GM21367 (cell line): ENCODE measurements around the gene GPR55.
A peak's percentile ranks its signal among the peaks of the same experiment; 100 is the strongest.

ENCODE experiments used
- ATAC-seq: cut with Tn5 transposase; IDR thresholded peaks from one replicate; pipeline ENCODE4 v1.9.1; 2021; ENCODE audit not compliant: unreplicated experiment

The GPR55 gene

DNA sequence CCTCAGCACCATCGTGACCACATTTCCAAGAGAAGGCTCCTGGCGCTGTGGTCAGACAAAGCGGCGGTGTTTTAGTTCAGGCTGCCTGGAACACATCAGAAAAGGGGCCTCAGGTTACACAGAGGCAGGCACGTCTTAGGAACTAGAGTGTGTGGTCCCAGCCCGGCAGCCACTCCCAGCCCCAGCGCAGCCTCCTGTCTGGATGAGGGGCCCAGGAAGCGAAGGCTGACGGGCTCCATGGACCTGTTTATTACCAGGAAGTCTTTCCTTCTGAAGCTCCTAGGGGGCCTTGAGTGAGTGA lies 10.0 kb upstream of the GPR55 start:
- ATAC-seq = no peak

DNA sequence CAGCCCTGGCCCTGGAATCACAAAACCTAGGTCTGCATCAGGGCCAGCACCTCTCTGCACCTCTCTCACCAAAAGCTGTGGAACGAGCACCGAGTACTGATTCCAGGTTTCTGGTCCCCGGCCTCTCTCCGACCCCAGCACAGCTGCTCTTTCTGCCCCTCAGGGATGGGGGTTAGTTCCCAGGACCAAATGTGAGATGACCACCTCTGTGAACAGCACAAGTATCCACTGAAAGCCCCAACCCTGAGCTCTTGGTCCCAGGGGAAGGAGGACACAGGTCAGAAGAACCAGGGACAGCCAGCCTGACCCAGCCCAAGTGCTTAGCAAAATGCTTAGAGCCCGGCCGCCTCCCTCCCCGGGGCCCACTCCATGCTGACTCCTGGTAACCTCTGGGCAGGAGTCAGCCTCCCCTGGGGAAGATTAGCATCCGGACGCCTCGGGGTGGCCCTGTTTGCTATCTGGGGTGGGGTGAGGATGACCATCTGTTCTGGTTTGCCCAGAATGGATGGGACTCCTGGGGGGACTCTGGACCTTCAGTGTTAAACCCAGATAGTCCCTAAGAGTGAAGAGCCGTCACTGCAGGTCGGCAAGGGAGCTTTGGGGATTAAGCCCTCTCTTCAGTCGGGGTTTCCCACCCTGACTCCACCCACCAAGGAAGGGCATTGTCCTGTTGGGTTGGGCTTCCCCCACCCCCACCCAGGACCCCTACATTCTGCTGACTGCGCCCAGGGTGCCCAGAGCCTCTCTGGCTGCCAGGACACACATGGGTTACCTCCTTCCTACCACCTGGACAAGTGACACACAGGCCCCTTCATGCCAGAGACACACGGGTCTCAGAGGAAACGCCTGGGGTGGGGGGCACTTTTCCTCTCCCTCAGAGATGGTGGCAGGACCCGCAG lies 9.4 kb upstream of the GPR55 start:
- ATAC-seq = no peak

DNA sequence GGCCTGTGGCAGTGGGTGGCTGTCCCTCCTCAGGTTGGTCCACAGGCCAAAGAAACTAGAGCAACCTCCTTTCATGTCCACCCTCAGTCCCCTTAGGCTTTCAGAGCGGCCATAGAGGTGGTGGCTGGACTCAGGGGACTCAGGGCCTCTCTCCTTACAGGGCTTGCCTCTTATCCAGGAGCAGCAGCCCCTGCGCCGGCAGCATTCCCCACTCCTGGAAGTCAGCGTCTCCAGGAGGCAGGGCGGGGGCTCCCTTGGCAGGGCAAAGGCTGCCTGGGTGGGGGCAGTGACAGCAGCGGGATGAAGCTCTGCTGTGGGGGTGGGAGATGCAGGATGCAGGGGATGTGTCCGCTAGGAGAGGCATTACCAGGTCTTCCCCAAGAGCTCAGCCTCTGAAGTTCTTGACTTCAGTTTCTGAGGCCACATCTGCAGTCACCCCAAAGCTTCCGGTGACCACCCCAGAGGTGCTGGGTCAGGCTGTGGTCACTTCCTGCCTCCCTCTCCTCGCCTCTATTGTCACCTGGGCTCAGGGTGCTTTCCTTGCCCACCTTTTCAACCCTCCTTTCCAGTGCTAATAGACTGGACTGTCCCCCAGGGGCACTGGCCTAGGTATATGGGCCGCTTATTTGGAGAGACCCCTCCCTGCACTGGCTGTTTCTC lies 8.6 kb upstream of the GPR55 start:
- no peak for ATAC-seq

DNA sequence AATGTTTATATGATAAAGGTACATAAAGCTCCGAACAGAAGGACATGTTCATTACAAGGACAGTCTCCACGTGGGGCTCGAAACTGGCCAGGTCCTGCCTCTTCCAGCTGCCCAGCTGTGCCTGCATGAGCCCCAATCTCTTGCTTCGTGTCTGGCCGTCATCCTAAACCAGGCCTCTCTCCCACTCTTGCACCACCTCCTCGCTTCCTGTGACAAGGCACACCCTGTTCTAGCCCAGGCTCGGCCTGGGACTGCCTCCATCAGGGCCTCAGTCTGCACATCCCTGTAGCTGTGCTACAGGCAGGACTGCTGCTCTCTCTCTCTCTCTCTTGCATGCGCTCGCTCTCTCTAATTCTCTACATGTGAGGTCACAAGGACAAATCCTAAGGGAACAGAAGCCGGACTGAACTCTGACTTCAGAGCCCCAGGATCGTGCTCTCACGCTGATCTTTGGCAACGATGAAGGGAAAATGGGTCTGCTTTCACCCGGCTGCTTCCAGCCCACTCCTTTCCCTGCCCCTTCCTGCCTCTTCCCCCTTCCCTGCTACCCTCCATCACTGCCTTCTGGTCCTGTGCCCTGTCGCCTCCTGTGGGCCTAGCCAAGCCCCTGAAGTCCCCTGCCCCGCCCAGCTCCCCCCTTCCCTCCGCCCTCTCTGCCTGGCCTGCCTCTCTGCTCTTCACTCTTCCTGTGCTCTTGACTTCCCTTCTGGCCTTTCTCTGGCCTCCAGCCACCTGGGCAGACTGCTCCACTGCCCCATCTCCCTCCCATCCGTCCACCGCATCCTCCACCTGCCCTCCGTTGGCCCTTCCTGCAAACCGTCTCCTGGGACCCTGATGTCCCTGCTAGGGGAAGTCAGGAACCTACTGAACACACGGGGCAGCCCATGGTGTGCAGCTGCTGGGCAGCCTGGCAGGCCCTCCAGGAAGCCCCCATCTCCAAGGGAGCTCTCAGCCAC lies 7.8 kb upstream of the GPR55 start:
- ATAC-seq = no peak

DNA sequence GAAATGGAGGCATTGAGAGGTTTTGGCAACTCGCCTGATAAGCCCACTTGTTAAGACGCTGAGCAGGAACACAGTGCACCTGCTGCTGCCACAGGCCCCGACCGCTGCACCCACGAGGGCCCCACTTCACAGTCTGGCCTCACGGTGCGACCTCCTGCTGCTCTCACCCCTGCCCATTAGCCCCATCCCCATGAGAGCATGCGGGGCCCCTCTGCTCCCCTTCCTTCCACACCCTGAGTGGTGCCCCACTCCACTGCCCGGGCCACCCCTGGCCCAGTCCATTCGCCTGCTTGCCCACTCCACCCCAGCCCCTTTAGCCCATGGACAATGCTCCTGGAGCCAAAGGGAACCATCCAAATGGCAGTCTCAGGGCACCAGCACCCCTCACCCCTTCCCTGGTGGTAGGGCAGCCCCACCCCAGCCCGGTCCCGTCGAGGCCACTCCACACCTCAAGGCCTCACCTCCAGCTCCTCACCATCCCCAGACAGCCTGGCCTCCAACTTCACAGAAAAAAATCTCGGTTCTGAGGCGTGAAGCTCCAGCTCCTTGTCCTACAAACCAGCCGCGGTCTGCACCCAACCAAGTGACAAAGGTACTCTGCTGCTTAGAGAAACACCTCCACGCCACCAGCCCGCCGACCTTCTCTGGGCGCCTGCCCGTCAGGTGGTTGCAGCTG lies 6.7 kb upstream of the GPR55 start:
- ATAC-seq = no peak

DNA sequence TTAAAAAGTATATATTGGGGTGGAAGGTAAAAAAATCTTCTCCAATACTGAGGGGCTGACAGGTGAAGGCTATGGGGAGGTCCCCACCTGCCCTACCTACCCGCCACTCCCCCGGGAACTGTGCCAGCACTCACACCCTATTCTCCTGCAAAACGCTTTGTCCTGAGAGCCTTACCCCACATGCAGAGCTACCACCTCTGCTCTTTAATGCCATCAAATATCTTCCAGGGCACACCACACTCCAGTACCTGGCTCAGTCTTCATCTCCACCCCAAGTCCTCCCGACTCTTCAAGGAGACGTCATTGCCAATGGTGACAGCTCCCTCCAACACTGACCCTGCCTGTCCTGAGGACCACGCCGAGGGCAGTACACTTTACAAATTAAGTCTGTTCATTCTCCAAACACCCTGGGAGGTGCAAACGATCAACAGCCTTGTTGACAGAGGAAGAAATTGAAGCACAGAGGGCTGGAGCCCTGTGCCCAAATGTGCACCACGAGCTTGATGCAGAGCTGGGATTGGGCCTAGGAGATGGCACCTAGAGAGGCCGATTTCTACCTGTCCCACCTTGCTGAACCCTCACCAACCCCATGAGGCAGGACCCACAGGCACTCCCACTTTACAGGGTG lies 6.0 kb upstream of the GPR55 start:
- no peak for ATAC-seq

DNA sequence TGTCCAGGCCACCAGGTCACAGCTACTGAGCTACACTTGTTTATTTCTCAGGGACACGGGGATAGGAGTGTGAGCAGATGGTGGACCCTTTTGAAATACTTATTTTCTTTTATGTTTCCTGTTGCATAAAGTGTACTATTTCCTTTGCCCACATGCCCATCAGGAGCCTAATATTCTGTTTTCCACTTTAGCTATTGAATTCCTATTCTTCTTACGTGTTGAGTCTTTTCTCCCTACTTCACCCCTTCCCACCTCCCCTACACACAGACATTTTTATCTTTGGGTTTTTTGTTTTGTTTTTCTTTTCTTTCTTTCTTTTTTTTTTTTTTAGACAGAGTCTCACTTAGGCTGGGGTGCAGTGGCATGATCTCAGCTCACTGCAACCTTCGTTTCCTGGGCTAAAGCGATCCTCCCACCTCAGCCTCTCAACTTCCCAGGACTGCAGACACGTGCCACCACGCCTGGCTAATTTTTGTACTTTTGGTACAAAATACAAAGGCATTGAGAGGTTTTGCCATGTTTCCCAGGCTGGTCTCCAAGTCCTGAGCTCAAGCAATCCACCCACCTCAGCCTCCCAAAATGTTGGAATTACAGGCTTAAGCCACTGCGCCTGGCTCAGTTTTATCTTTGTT lies 5.2 kb upstream of the GPR55 start:
- ATAC-seq = no peak

DNA sequence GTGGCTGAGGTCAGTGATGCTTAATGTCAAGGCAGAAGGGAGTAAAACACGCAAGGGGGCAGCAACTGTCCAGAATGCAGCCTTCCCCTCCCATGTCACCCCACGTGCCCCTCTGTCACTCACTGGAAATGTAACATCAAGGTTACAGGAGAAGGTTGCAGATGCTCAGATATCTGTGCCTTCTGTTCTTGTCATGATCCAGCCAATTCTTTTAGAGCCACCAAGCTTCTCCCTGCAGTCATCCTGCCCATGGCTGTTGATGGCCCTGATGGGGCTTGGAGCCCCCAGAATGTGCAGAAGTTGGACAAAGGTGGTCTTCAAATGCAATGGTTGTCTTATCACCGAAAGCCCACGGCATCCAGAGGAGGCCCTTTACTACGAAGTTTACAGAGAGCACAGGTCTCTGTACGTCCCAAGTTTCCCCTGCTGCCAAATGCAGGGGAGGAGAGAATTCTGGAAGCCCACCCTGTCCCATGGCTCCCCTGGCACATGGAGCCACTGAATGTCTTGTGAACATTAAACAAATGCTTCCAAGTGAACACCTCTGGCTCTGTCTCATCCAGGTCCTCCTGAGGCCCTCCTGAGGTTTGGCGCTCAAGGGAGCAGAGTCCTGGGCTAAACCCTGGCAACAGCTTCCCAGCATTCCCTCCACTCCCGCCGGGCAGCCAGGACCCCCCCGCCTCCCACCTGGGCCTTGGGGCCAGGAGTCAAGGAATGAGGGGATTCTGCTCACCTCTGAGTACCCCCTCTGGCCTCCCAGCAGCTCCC lies 4.5 kb upstream of the GPR55 start:
- ATAC-seq = no peak

DNA sequence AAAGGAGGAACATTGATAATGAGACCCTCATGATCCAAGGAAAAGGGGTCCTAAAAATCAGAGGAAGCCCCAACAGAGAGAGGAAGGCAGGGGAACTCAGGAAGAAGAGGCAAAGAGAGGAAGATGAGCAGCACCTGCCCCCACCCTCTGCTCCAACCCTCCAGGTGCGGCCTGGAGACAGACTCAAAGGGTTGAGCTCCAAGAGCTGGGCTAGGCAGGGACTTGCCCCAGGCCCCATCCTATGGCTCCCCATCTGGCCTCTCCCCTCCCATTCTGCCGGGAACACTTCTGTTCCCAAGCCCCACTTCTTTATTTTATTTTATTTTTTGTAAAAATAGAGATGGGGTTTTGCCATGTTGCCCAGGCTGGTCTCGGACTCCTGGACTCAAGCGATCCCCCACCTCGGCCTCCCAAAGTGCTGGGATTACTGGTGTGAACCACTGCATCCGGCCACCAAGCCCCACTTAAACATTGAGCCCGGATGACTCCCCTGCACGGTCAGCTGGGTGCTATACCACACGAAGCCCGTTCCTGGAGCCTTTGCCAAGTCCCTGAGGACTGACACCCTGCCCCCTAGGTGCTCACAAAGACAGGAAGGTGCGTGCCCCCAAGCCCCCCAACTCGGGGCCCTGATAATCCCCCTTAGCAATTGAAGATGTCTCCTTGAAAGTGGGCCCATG lies 3.8 kb upstream of the GPR55 start:
- ATAC-seq = no peak

DNA sequence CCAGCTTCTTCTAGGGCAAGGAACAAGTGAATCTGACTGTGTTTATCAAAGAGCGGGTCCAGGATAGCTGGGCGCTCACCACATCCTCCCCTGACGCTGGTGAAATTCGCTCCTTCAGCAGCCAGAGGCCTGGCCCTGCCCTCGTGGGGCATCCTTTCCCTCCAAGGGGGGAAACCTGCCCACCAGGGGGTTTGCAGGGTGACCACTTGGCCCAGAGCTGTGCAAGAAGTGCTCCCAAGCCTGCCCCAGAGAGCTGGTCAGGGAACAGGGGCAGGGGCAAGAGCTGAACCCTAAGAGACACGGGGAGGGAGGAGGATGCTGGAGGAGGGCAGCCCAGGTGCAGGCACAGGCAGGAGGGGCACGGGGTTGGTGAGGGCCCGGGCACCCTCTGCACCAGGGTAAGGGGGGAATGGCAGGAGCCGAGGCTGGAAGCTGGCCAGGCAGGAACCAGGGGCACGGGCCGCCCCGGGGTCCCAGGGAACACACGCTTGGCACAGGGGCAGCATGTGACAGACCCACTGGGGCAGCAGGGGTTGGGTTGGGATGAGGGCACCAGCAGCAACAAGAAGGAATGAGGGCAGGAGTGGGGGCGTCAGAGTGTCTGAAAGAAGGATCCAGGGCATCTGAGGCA lies 2.8 kb upstream of the GPR55 start:
- ATAC-seq = no peak

DNA sequence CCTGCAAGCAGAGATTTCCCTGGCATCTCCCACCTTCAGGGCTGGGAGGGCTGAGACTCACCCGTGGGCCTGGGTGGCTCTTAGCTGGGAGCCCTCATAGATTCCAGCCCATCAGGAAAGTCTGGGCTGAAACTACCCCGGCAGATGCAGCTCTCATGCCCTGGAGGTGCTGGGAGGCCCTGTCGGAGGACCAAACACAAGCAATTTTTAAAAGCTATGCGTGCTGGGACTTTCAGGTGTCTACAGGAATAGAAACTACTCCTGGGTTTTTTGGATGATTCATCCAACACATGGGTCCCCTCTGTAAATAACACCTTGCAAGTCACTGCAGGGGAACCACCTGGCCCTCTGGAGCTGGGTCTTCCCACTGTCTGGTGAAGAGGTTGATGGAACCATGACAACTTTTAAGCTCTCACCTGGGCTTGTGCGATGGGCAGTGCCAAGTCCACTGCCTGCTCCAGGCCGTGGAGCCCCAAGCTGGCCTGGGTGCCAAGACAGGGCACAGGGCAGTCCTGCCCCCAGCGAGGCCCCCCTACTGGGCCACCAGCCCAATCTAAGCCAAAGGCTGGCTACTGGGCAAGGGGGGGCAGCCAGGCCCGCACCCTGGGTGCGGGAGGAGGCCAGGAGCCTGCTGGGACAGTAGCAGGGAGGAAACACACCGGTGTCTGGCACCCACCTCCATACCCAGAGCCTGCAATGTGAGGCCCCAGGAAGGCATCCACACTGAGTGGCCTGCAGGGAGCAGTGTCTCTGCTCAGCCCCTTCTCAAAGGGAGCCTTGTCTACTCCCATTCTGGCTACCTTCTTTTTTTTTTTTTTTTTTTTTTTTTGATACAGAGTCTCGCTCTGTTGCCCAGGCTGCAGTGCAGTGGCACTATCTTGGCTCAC lies 1.1 kb upstream of the GPR55 start:
- ATAC-seq = peak; percentile 27

DNA sequence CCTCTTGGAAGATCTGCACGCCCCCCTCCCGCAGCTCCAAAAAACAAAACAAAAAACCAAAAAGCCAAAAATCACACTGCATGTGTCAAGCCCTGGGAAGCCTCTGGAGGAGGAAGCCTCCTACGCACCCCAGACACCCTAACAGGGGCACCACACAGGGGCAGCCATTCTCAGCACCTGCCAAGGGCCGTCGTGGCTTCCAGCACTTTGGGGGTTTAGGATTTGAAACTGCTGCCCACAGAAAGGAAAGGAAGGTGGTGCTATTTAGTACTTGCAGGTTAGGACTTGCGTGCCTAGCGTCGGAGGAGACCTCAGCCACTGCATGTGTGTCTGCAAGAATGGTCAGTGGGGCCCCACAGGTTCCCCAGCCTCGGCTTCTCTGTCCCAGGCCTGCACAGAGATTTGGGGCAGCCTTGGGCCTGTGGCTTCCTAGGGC lies 419 bp upstream of the GPR55 start:
- peak; percentile 18 for ATAC-seq

DNA sequence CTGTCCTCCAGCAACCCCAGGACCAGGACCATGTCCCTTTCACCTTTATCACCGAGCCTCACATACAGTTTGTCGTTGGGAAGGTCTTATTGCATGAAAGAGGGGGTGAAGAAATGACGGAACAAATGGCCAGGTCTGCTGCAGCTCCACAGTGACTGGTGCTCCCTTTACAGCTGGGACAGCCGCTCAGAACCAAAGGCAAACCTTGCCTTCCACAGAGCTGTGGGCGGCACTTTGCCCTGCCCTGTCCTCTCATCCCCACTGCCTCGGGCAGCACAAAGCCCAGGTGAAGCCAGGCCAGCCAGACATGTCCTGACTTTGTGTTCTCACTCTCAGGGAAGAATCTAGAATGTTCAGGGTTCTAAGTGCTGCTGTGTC lies 961 bp downstream of the GPR55 start:
- ATAC-seq = no peak

DNA sequence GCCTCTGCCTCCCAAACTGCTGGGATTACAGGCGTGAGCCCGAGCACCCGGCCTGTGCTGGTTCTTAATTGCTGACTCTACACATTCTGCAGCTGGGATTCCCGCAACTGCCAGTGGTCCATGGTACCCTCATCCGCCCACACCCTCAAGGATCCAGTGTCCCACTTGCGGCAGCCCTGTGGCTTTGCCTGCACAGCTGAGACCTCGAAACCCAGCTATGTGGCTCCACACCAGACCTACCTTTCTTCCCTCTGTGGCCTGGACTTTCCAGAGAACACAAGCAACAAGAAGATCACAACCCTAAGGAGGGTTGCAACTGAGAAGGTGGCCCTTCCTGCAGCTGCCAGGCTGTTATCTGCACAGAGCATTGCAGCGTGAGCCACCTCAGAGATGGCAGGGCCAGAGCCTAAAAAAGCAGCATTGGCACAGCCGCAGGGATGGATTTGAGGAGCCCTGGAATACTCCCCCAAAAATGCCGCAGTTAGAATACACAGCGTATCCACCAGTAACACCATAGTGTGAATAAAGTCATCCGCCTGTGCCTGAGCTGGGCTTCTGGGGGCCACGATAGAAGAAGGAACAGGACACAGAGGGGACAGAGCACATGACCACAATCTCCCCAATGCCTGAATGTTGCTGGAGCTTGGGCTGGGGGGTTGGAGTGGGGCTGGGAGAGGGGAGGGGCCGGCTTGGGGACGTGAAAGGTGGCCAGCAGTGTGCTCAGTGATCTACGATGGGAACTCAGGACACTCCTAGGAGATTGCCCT lies 1.9 kb downstream of the GPR55 start:
- ATAC-seq = no peak

DNA sequence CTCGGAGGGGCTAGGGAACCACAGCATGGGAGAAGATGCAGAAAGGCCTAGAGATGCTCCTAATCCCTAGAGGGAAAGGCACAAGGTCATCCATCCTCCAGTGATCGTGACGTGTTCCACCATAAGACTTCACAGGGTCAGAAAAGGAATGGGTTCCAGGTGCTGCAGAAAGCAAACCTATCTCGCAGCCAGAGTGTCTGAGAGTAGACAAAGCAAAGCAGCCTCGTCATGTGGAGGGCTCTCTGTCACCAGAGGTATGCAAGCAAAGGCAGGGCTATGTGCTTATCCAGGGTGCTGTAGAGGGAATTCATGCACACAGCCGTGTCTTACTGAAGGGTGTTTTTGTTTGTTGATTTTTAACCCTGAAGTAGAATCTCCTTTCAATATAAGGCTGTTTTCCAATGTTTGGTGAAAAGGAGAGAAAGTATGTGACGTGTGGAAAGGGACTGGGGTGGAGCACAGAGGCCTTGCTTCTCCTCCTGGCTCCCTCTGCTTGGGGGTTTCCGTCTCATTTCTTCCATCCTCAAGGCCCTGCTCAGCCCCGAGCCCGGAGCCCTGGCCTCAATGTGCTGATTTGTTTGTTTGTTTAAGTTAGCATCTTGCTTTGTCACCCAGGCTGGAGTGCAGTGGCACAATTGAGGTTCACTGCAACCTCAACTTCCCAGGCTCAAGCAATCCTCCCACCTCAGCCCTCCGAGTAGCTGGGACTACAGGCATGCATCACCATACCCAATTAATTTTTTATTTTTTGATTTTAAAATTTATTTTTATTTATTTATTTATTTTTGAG lies 3.0 kb downstream of the GPR55 start:
- no peak for ATAC-seq

DNA sequence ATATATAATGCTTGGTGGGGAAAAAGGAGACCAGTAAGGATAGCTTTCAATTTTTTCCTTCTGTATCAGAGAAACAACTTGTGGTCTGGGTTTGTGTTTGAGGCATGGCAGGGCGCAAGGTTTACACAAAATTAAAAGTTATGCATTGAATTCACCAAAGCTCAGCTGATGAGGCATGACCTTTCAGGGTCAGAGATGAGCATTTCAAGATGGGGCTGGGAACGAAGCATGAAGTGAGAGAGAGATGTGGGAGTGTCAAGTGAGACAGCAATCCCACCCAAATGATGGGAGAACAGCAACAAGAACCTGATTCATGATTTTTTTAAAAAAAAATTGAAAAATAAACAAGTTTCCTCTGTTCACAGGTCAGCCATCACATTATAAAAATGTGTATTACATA lies 4.9 kb downstream of the GPR55 start:
- no peak for ATAC-seq
